HepG2 (cell line): ENCODE results near the gene GRIK2.

Experiments used
- FOXJ3 ChIP-seq: sonication (generic); formaldehyde crosslinking; IDR thresholded peaks from 2 replicates; pipeline ENCODE4 v1.4.0; 2020; ENCODE audit warnings: missing genetic modification reagents, mild to moderate bottlenecking, borderline replicate concordance
- HDAC2 ChIP-seq: sonication (generic); formaldehyde crosslinking; IDR thresholded peaks from 2 replicates; pipeline ENCODE4 v1.4.0; 2020; ENCODE audit warnings: missing genetic modification reagents
- POLR2A ChIP-seq, 2 experiments: IDR thresholded peaks; 2 replicates each; pipeline ENCODE4 v1.6.1; 2011; ENCODE audit warnings: low read depth in 2 of 2, low read length in 2 of 2, mild to moderate bottlenecking in 1 of 2, moderate library complexity in 1 of 2; ENCODE audit not compliant: insufficient read depth in 1 of 2
- SP1 ChIP-seq, 2 experiments: fragments of 450-650 bp in 1 of 2; sonication (generic) in 1 of 2; formaldehyde crosslinking in 1 of 2; IDR thresholded peaks; 2 replicates each; pipeline versions ENCODE4 v1.4.0 to v1.6.1; 2016 to 2020; ENCODE audit warnings: missing genetic modification reagents in 1 of 2
- SP2 ChIP-seq: sonication (generic); formaldehyde crosslinking; IDR thresholded peaks from 2 replicates; pipeline ENCODE4 v1.5.1; 2020; ENCODE audit warnings: mild to moderate bottlenecking, missing genetic modification reagents
- ZBTB21 ChIP-seq: sonication (generic); formaldehyde crosslinking; IDR thresholded peaks from 2 replicates; pipeline ENCODE4 v1.4.0; 2020; ENCODE audit warnings: missing genetic modification reagents
- ZNF274 ChIP-seq: sonication (generic); formaldehyde crosslinking; IDR thresholded peaks from 2 replicates; pipeline ENCODE4 v1.5.1; 2020; ENCODE audit warnings: mild to moderate bottlenecking, missing genetic modification reagents
- ZNF451 ChIP-seq: sonication (generic); formaldehyde crosslinking; IDR thresholded peaks from 2 replicates; pipeline ENCODE4 v1.5.0; 2020; ENCODE audit warnings: mild to moderate bottlenecking, missing genetic modification reagents
- TF ChIP-seq, protein P1 (sequence below): sonication (generic); formaldehyde crosslinking; IDR thresholded peaks from 2 replicates; pipeline ENCODE4 v1.5.0; 2020; ENCODE audit warnings: mild to moderate bottlenecking, missing genetic modification reagents
- TF ChIP-seq, protein P2 (sequence below): sonication (generic); formaldehyde crosslinking; IDR thresholded peaks from 2 replicates; pipeline ENCODE4 v1.5.0; 2020; ENCODE audit warnings: mild to moderate bottlenecking, missing genetic modification reagents, moderate library complexity

DNA sequence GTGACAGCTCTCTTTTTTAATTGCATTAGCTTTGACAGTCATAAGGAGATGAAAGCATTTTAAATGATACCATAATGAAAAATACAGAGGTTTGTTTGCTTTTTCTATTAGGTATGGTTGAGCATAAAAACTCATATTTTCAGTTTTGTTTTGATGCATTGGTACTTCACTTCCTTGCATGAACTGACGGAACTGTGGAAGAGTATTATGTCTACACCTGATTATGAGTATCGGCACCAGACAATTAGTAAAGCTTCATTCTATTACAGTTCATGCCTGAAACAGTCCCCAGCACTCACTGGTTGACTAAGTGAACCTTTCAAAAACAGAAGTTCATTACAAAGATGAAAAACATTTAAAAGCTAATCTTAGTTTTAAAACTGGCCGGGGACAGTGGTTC lies 593.0 kb downstream of the GRIK2 start:
- no peak for TF ChIP-seq FOXJ3 (CRISPR knock-in tag)
- no peak for TF ChIP-seq ZNF274 (CRISPR knock-in tag)
- TF ChIP-seq, protein P1, sequence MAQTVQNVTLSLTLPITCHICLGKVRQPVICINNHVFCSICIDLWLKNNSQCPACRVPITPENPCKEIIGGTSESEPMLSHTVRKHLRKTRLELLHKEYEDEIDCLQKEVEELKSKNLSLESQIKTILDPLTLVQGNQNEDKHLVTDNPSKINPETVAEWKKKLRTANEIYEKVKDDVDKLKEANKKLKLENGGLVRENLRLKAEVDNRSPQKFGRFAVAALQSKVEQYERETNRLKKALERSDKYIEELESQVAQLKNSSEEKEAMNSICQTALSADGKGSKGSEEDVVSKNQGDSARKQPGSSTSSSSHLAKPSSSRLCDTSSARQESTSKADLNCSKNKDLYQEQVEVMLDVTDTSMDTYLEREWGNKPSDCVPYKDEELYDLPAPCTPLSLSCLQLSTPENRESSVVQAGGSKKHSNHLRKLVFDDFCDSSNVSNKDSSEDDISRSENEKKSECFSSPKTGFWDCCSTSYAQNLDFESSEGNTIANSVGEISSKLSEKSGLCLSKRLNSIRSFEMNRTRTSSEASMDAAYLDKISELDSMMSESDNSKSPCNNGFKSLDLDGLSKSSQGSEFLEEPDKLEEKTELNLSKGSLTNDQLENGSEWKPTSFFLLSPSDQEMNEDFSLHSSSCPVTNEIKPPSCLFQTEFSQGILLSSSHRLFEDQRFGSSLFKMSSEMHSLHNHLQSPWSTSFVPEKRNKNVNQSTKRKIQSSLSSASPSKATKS (CRISPR knock-in tag), result no peak
- TF ChIP-seq POLR2A (IDR thresholded peaks at IDR 0.05; ENCODE audit: insufficient read depth in 1 of 2, low read depth in 2 of 2, low read length in 2 of 2), result no peak
- TF ChIP-seq SP1 (IDR thresholded peaks at IDR 0.05), result no peak
- no peak for TF ChIP-seq SP1 (CRISPR knock-in tag; IDR thresholded peaks at IDR 0.05)
- no peak for TF ChIP-seq HDAC2
- TF ChIP-seq, protein P2, sequence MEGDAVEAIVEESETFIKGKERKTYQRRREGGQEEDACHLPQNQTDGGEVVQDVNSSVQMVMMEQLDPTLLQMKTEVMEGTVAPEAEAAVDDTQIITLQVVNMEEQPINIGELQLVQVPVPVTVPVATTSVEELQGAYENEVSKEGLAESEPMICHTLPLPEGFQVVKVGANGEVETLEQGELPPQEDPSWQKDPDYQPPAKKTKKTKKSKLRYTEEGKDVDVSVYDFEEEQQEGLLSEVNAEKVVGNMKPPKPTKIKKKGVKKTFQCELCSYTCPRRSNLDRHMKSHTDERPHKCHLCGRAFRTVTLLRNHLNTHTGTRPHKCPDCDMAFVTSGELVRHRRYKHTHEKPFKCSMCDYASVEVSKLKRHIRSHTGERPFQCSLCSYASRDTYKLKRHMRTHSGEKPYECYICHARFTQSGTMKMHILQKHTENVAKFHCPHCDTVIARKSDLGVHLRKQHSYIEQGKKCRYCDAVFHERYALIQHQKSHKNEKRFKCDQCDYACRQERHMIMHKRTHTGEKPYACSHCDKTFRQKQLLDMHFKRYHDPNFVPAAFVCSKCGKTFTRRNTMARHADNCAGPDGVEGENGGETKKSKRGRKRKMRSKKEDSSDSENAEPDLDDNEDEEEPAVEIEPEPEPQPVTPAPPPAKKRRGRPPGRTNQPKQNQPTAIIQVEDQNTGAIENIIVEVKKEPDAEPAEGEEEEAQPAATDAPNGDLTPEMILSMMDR (CRISPR knock-in tag), result no peak
- TF ChIP-seq ZNF451, result no peak
- TF ChIP-seq ZBTB21, result no peak
- TF ChIP-seq SP2 (CRISPR knock-in tag), result no peak
